IMR-90 (cell line): ENCODE data around the gene MAML2. TPM values are rescaled to one million over a fixed set of nuclear protein-coding genes. Genes with fewer than 3 reads are reported as not detected.

Source experiments
- ATAC-seq: fragments of 200-7000 bp; cut with Tn5 transposase; 2 replicates; pipeline ENCODE4 v1.9.1; 2020; ENCODE audit warnings: low read depth, mild to moderate bottlenecking, moderate library complexity
- BruUV-seq: library from RNA; stranded (reverse); fragments of 400-500 nt; replicated peaks from 2 replicates; lab custom pipeline; 2021; lab: Mats Ljungman, UMichigan
- CTCF ChIA-PET: fragments of 300-600 bp; formaldehyde crosslinking; extraction: SDS; loops from one replicate; lab custom pipeline; 2021; ENCODE audit warnings: antibody characterized with exemption; lab: Yijun Ruan, JAX
- POLR2A ChIA-PET: fragments of 300-600 bp; sonication (Branson Sonifier 250); formaldehyde crosslinking; loops from one replicate; lab custom pipeline; 2022; ENCODE audit warnings: antibody characterized with exemption; ENCODE audit not compliant: unreplicated experiment; lab: Charles Lee
- DNase-seq: peaks from one replicate; pipeline ENCODE4 v3.0.0; 2013
- H2AFZ ChIP-seq: replicated peaks from 2 replicates; pipeline ENCODE3; 2013; ENCODE audit warnings: low read length, mild to moderate bottlenecking; ENCODE audit not compliant: poor library complexity
- H2AK5ac ChIP-seq: 2 replicates; pipeline ENCODE4 v1.6.1; 2013; ENCODE audit warnings: low read depth, low read length, inconsistent platforms
- H2AK9ac ChIP-seq: replicated peaks from 2 replicates; pipeline ENCODE3; 2013; ENCODE audit warnings: mild to moderate bottlenecking, low read depth, low read length, moderate library complexity; ENCODE audit not compliant: poor library complexity
- H2BK120ac ChIP-seq: 2 replicates; pipeline ENCODE4 v1.6.1; 2013; ENCODE audit warnings: low read depth, low read length, inconsistent platforms
- H2BK15ac ChIP-seq: 3 replicates; pipeline ENCODE4 v1.6.1; 2013; ENCODE audit warnings: low read depth, low read length, inconsistent platforms
- H2BK20ac ChIP-seq: 2 replicates; pipeline ENCODE4 v1.6.1; 2013; ENCODE audit warnings: low read depth, mild to moderate bottlenecking, inconsistent platforms, low read length, moderate library complexity
- H2BK5ac ChIP-seq: 2 replicates; pipeline ENCODE4 v1.6.1; 2013; ENCODE audit warnings: mild to moderate bottlenecking, low read depth, low read length, inconsistent platforms; ENCODE audit not compliant: poor library complexity, severe bottlenecking
- H3K14ac ChIP-seq: replicated peaks from 2 replicates; pipeline ENCODE4 v1.6.1; 2013; ENCODE audit warnings: low read depth, low read length, inconsistent platforms
- H3K18ac ChIP-seq: 2 replicates; pipeline ENCODE4 v1.6.1; 2013; ENCODE audit warnings: low read depth, low read length, control low read depth
- H3K23ac ChIP-seq: 2 replicates; pipeline ENCODE4 v1.6.1; 2013; ENCODE audit warnings: low read depth, low read length, inconsistent platforms
- H3K27ac ChIP-seq: 2 replicates; pipeline ENCODE4 v1.5.1; 2013; ENCODE audit warnings: mild to moderate bottlenecking, control low read depth, low read length; ENCODE audit not compliant: insufficient read depth
- H3K27me3 ChIP-seq: 2 replicates; pipeline ENCODE4 v1.6.1; 2013; ENCODE audit warnings: low read length; ENCODE audit not compliant: control insufficient read depth, insufficient read depth
- H3K36me3 ChIP-seq: 2 replicates; pipeline ENCODE4 v1.6.1; 2013; ENCODE audit warnings: low read length, mixed read lengths; ENCODE audit not compliant: control insufficient read depth, insufficient read depth
- H3K4ac ChIP-seq: 2 replicates; pipeline ENCODE4 v1.6.1; 2013; ENCODE audit warnings: low read depth, low read length, inconsistent platforms
- H3K4me1 ChIP-seq: 2 replicates; pipeline ENCODE4 v1.6.1; 2013; ENCODE audit warnings: low read length, mixed read lengths; ENCODE audit not compliant: control insufficient read depth, insufficient read depth
- H3K4me2 ChIP-seq: 2 replicates; pipeline ENCODE4 v1.6.1; 2013; ENCODE audit warnings: low read depth, mild to moderate bottlenecking, control low read depth, low read length, moderate library complexity
- H3K4me3 ChIP-seq: 2 replicates; pipeline ENCODE4 v1.5.1; 2013; ENCODE audit warnings: low read depth, mild to moderate bottlenecking, control low read depth, low read length, moderate library complexity; ENCODE audit not compliant: insufficient read depth
- H3K56ac ChIP-seq: 2 replicates; pipeline ENCODE4 v1.6.1; 2013; ENCODE audit warnings: low read length, inconsistent platforms; ENCODE audit not compliant: insufficient read depth; ENCODE audit errors: extremely low read depth
- H3K79me1 ChIP-seq, 2 experiments: 2 replicates each; pipeline ENCODE4 v1.6.1; 2013; ENCODE audit warnings: low read length in 2 of 2, inconsistent platforms in 1 of 2, low read depth in 1 of 2
- H3K9ac ChIP-seq: 2 replicates; pipeline ENCODE4 v1.6.1; 2013; ENCODE audit warnings: low read depth, low read length, control low read depth
- H3K9me1 ChIP-seq: 2 replicates; pipeline ENCODE4 v1.6.1; 2013; ENCODE audit warnings: low read length, inconsistent platforms; ENCODE audit not compliant: insufficient read depth
- H3K9me3 ChIP-seq: 2 replicates; pipeline ENCODE4 v1.6.1; 2013; ENCODE audit warnings: low read length; ENCODE audit not compliant: control insufficient read depth, insufficient read depth
- H4K20me1 ChIP-seq: 2 replicates; pipeline ENCODE4 v1.6.1; 2013; ENCODE audit warnings: low read length, inconsistent platforms; ENCODE audit not compliant: insufficient read depth
- H4K5ac ChIP-seq: 2 replicates; pipeline ENCODE4 v1.6.1; 2013; ENCODE audit warnings: mild to moderate bottlenecking, low read depth, low read length, control low read depth
- H4K8ac ChIP-seq, 2 experiments: 2 replicates each; pipeline ENCODE4 v1.6.1; 2013; ENCODE audit warnings: low read depth in 2 of 2, low read length in 2 of 2, control low read depth in 1 of 2, inconsistent platforms in 1 of 2
- H4K91ac ChIP-seq: 2 replicates; pipeline ENCODE4 v1.6.1; 2013; ENCODE audit warnings: low read depth, low read length, inconsistent platforms; ENCODE audit not compliant: insufficient read depth
- BHLHE40 ChIP-seq: fragments of 150-350 bp; IDR thresholded peaks from 2 replicates; pipeline ENCODE4 v1.6.1; 2016; ENCODE audit warnings: mild to moderate bottlenecking, low read depth, low read length
- CEBPB ChIP-seq: IDR thresholded peaks from 2 replicates; pipeline ENCODE4 v1.6.1; 2012; ENCODE audit warnings: low read depth, low read length, improper control_type of control experiment
- CHD1 ChIP-seq: IDR thresholded peaks from 2 replicates; pipeline ENCODE4 v1.6.1; 2012; ENCODE audit warnings: low read depth, low read length, improper control_type of control experiment
- FOS ChIP-seq: fragments of 150-350 bp; IDR thresholded peaks from 2 replicates; pipeline ENCODE4 v1.6.1; 2016; ENCODE audit warnings: low read depth, low read length
- MAFK ChIP-seq: IDR thresholded peaks from 2 replicates; pipeline ENCODE4 v1.6.1; 2012; ENCODE audit warnings: low read depth, low read length, improper control_type of control experiment
- MAZ ChIP-seq: IDR thresholded peaks from 2 replicates; pipeline ENCODE4 v1.6.1; 2012; ENCODE audit warnings: low read depth, mild to moderate bottlenecking, low read length, improper control_type of control experiment, moderate library complexity, borderline replicate concordance
- MXI1 ChIP-seq: IDR thresholded peaks from 2 replicates; pipeline ENCODE4 v1.6.1; 2012; ENCODE audit warnings: low read depth, mild to moderate bottlenecking, low read length, moderate library complexity, borderline replicate concordance
- NFE2L2 ChIP-seq: fragments of 150-350 bp; IDR thresholded peaks from 2 replicates; pipeline ENCODE4 v1.6.1; 2016; ENCODE audit warnings: low read depth, mild to moderate bottlenecking, low read length
- POLR2A ChIP-seq: IDR thresholded peaks from 2 replicates; pipeline ENCODE4 v1.6.1; 2012; ENCODE audit warnings: mild to moderate bottlenecking, low read depth, low read length
- RAD21 ChIP-seq: IDR thresholded peaks from 2 replicates; pipeline ENCODE4 v1.6.1; 2012; ENCODE audit warnings: low read length, improper control_type of control experiment
- RCOR1 ChIP-seq: IDR thresholded peaks from 2 replicates; pipeline ENCODE4 v1.6.1; 2012; ENCODE audit warnings: mild to moderate bottlenecking, low read length, improper control_type of control experiment; ENCODE audit not compliant: insufficient replicate concordance
- RFX5 ChIP-seq: IDR thresholded peaks from 2 replicates; pipeline ENCODE4 v1.8.0; 2012; ENCODE audit warnings: low read depth, mild to moderate bottlenecking, low read length, moderate library complexity
- SMC3 ChIP-seq: fragments of 150-350 bp; IDR thresholded peaks from 2 replicates; pipeline ENCODE4 v1.6.1; 2016; ENCODE audit warnings: low read depth, mild to moderate bottlenecking, antibody characterized with exemption, low read length, moderate library complexity
- WGBS, 2 experiments: methylation state at CpG; one replicate each; pipeline versions ENCODE4 v1.1.5 to v1.1.7; 2013; ENCODE audit warnings: missing lambda C conversion rate in 2 of 2; ENCODE audit not compliant: insufficient read length in 1 of 2; ENCODE audit errors: extremely low coverage in 2 of 2; 5-methylcytosine and 5-hydroxymethylcytosine counted together
- dilution Hi-C: fragments of 300-500 bp; cut with HindIII; formaldehyde crosslinking; loops from one replicate; pipeline ENCODE4 v1.14.3; 2018; ENCODE audit warnings: low sequenced_read_pairs; ENCODE audit not compliant: unreplicated experiment
- in situ Hi-C: fragments of 300-500 bp; cut with MboI; formaldehyde crosslinking; loops from 3 replicates; pipeline ENCODE4 v1.14.3; 2019; ENCODE audit warnings: low sequenced_read_pairs, inconsistent platforms, mixed read lengths
- intact Hi-C: fragments of 100-400 bp; cut with micrococcal nuclease; formaldehyde crosslinking; loops from 2 replicates; pipeline ENCODE4 v1.10.0; 2022
- polyA plus RNA-seq, 3 experiments: library from polyadenylated mRNA; depleted of rRNA; stranded (reverse); fragments of >200 nt; gene quantifications; 2 replicates each; pipeline ENCODE4 v1.2.3, GENCODE V29; 2012; ENCODE audit warnings: low replicate concordance in 1 of 3
- total RNA-seq: library from RNA; depleted of rRNA; stranded (reverse); fragments of >200 nt; gene quantifications from 2 replicates; pipeline ENCODE4 v1.2.3, GENCODE V29; 2012
- TF ChIP-seq, protein P1 (sequence below): fragments of 150-350 bp; IDR thresholded peaks from 2 replicates; pipeline ENCODE4 v1.6.1; 2016; ENCODE audit warnings: low read depth, mild to moderate bottlenecking, low read length, moderate library complexity, borderline replicate concordance
- TF ChIP-seq, protein P2 (sequence below): conservative IDR thresholded peaks from 2 replicates; pipeline ENCODE4 v1.5.1; 2012; ENCODE audit warnings: mild to moderate bottlenecking, low read depth, low read length, improper control_type of control experiment
- TF ChIP-seq, protein P3 (sequence below): fragments of 150-350 bp; IDR thresholded peaks from 2 replicates; pipeline ENCODE4 v1.6.1; 2017; ENCODE audit warnings: mild to moderate bottlenecking, antibody characterized with exemption, low read length, low read depth

Gene MAML2
- total and polyA plus RNA-seq, 2 of the 4 experiments (the other 2 are of a cell fraction) = 15.0 to 19.5 TPM

DNA sequence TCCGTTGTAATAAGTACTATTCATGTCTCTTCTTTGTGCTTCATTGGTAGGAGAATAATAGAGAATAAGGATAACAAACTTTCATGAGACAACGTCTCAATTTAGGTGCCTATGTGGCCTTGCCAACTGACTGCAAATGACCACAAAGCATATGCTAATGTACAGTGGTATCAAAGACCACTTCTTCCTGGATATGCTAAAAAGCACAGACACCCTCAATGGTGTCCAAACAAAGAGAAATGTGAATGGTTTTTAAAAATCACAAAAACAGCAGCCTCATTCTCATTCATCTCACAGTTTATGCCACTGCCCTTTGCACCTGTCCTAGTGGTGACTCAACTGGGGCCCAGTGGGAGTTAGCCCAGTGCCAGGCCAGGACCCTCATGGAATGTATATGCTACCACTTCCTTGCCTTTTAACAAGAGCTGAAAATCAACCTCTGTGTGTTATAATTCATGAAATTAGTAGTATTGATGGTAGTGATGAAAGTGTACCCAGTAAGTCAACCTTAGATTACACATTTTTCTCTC is 353.9 kb downstream of the MAML2 start:
- no peak overlapping the region for H2BK15ac ChIP-seq
- H3K4me3 ChIP-seq = no peak overlapping the region
- H2BK120ac ChIP-seq = no peak overlapping the region
- TF ChIP-seq, protein P1, sequence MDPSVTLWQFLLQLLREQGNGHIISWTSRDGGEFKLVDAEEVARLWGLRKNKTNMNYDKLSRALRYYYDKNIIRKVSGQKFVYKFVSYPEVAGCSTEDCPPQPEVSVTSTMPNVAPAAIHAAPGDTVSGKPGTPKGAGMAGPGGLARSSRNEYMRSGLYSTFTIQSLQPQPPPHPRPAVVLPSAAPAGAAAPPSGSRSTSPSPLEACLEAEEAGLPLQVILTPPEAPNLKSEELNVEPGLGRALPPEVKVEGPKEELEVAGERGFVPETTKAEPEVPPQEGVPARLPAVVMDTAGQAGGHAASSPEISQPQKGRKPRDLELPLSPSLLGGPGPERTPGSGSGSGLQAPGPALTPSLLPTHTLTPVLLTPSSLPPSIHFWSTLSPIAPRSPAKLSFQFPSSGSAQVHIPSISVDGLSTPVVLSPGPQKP = no peak
- TF ChIP-seq RFX5 = no peak
- no peak for TF ChIP-seq CHD1
- no peak for TF ChIP-seq RAD21
- TF ChIP-seq CEBPB = no peak
- no peak for TF ChIP-seq MAZ
- TF ChIP-seq MAFK = no peak
- no peak for TF ChIP-seq FOS
- no peak for TF ChIP-seq RCOR1
- TF ChIP-seq, protein P2, sequence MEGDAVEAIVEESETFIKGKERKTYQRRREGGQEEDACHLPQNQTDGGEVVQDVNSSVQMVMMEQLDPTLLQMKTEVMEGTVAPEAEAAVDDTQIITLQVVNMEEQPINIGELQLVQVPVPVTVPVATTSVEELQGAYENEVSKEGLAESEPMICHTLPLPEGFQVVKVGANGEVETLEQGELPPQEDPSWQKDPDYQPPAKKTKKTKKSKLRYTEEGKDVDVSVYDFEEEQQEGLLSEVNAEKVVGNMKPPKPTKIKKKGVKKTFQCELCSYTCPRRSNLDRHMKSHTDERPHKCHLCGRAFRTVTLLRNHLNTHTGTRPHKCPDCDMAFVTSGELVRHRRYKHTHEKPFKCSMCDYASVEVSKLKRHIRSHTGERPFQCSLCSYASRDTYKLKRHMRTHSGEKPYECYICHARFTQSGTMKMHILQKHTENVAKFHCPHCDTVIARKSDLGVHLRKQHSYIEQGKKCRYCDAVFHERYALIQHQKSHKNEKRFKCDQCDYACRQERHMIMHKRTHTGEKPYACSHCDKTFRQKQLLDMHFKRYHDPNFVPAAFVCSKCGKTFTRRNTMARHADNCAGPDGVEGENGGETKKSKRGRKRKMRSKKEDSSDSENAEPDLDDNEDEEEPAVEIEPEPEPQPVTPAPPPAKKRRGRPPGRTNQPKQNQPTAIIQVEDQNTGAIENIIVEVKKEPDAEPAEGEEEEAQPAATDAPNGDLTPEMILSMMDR = no peak
- no peak for TF ChIP-seq MXI1
- TF ChIP-seq POLR2A = no peak
- no peak for TF ChIP-seq SMC3
- TF ChIP-seq, protein P3, sequence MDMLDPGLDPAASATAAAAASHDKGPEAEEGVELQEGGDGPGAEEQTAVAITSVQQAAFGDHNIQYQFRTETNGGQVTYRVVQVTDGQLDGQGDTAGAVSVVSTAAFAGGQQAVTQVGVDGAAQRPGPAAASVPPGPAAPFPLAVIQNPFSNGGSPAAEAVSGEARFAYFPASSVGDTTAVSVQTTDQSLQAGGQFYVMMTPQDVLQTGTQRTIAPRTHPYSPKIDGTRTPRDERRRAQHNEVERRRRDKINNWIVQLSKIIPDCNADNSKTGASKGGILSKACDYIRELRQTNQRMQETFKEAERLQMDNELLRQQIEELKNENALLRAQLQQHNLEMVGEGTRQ = no peak
- no peak for TF ChIP-seq NFE2L2
- no peak for TF ChIP-seq BHLHE40
- H3K56ac ChIP-seq = no peak overlapping the region
- ChIA-PET POLR2A (no interaction called here), CTCF (interaction anchor here (0.6 kb wide), 1 partner anchor 14 kb away, joined by 5 read pairs; no protein-coding TSS in a partner anchor)
- in situ Hi-C loops (no loop called here), intact Hi-C loops (no loop called here), dilution Hi-C loops (no loop called here)
- no peak overlapping the region for H3K23ac ChIP-seq
- no peak overlapping the region for H3K27ac ChIP-seq
- peaks cover 5 to 38% of the 10 kb centered on the region in 2 experiments; a peak in 3 of 4 replicates for H3K79me1 ChIP-seq
- WGBS, 2 experiments = no CpG with 5 or more reads among the region's 2 CpGs
- H2AK5ac ChIP-seq = 0 out of 2 replicates have a peak overlapping the region, but pooled peaks have one; percentile 39
- H4K8ac ChIP-seq = no peak overlapping the region
- peaks cover 10% of the 10 kb centered on the region for H3K4me1 ChIP-seq
- no peak overlapping the region for H3K4me2 ChIP-seq
- ATAC-seq = no peak
- H3K14ac ChIP-seq = no peak overlapping the region
- no peak overlapping the region for H2BK5ac ChIP-seq
- no peaks in the 10 kb centered on the region for H4K20me1 ChIP-seq
- no peaks in the 10 kb centered on the region for H3K9me3 ChIP-seq
- peaks cover 6% of the 10 kb centered on the region for H3K36me3 ChIP-seq
- no peak overlapping the region for H3K9ac ChIP-seq
- no peak overlapping the region for H2BK20ac ChIP-seq
- H4K91ac ChIP-seq = no peak overlapping the region
- no peak overlapping the region for H4K5ac ChIP-seq
- no TSS peak for BruUV-seq
- no peaks in the 10 kb centered on the region for H3K27me3 ChIP-seq
- peaks cover 5% of the 10 kb centered on the region for H3K9me1 ChIP-seq
- H2AFZ ChIP-seq = no peak overlapping the region
- no peak overlapping the region for H3K4ac ChIP-seq
- no peak overlapping the region for H3K18ac ChIP-seq
- no peak for DNase-seq
- H2AK9ac ChIP-seq = no peak overlapping the region
